ENCODE results near the gene RRBP1. TPM values are rescaled to one million over a fixed set of nuclear protein-coding genes. Genes with fewer than 3 reads are reported as not detected.
"Not testable (repeated sequence)": the region's sequence is repeated elsewhere in the genome, so short reads cannot be mapped to it uniquely, and the experiment has no call there.

Gene RRBP1
- total and polyA plus RNA-seq, 2 donors = 80.1 to 147 TPM

DNA sequence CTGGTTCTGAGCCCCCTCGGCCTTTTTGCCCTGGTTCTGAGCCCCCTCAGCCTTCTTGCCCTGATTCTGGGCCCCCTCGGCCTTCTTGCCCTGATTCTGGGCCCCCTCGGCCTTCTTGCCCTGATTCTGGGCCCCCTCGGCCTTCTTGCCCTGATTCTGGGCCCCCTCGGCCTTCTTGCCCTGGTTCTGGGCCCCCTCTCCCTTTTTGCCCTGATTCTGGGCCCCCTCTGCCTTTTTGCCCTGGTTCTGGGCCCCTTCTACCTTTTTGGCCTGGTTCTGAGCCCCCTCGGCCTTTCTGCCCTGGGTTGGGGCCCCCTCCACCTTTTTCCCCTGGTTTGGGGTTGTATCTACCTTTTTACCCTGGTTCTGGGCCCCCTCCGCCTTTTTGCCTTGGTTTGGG lies 22.7 kb downstream of the RRBP1 start:
- WGBS = 98% methylated on average over 7 of the region's 7 CpGs
- not testable (repeated sequence) for H3K27ac ChIP-seq (ENCODE audit: low read depth); H3K4me3 ChIP-seq (ENCODE audit: low read depth, low read length); H3K36me3 ChIP-seq (ENCODE audit: insufficient read depth); DNase-seq (ENCODE audit: extremely low spot score); H3K4me1 ChIP-seq (ENCODE audit: insufficient read depth)

DNA sequence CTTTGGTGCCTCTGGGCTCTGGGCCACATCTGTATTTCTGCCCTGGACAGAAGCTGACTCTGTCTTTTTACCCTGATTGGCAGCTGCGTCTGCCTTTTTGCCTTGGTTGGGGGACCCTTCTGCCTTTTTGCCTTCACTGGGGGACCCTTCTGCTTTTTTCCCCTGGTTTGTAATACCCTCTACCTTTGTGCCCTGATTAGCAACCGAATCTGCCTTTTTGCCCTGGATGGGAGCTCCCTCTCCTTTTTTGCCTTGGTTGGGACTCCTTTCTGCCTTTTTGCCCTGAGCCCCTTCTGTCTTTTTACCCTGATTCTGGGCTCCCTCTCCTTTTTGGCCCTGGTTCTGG lies 23.4 kb downstream of the RRBP1 start:
- Histone ChIP-seq H3K27ac (ENCODE audit: low read depth) (no peak overlapping the region), H3K36me3 (ENCODE audit: insufficient read depth) (no peaks in the 10 kb centered on the region), H3K4me3 (ENCODE audit: low read depth, low read length) (no peak overlapping the region), H3K4me1 (ENCODE audit: insufficient read depth) (no peaks in the 10 kb centered on the region)
- DNase-seq (ENCODE audit: extremely low spot score) = no peak
- 97% methylated on average over 2 of the region's 2 CpGs for WGBS

DNA sequence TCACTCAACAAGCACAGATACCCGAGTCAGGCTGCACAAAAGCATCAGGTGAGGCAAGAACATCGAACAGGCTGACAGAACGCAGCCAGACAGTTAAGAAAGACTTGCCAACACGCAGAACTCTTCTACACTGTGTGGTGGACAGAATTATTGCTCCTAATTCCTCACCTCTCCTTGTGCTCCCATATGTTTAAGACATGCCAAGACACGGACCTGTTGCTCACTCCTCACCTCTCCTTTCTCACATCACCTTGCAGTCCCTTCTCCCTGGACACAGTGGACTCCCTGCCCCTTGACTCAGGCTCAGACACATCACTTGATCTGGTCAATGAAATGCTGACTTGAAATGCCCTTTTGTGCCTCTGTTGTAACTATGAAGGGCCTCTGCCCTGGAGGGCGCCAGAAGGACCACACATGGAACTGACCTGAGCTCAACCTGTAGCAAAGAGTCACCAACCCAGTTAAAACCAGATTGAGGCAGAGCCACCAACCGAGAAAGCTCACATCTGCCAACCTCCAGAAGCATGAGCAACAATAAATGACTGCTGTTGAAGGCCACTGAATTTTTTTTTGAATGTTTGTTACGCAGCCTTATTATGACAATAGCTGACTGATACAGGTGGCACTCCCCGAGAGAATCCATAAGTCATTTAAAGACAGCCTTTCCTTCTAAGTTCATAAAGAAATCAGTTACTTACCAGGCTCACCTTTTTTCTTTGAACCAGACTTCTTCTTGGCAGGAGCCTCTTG lies 24.0 kb downstream of the RRBP1 start:
- DNase-seq (ENCODE audit: extremely low spot score) = no peak
- Histone ChIP-seq H3K27ac (ENCODE audit: low read depth) (no peak overlapping the region), H3K4me1 (ENCODE audit: insufficient read depth) (no peaks in the 10 kb centered on the region), H3K36me3 (ENCODE audit: insufficient read depth) (no peaks in the 10 kb centered on the region), H3K4me3 (ENCODE audit: low read depth, low read length) (no peak overlapping the region)
- WGBS = 87% methylated on average over 9 of the region's 9 CpGs

DNA sequence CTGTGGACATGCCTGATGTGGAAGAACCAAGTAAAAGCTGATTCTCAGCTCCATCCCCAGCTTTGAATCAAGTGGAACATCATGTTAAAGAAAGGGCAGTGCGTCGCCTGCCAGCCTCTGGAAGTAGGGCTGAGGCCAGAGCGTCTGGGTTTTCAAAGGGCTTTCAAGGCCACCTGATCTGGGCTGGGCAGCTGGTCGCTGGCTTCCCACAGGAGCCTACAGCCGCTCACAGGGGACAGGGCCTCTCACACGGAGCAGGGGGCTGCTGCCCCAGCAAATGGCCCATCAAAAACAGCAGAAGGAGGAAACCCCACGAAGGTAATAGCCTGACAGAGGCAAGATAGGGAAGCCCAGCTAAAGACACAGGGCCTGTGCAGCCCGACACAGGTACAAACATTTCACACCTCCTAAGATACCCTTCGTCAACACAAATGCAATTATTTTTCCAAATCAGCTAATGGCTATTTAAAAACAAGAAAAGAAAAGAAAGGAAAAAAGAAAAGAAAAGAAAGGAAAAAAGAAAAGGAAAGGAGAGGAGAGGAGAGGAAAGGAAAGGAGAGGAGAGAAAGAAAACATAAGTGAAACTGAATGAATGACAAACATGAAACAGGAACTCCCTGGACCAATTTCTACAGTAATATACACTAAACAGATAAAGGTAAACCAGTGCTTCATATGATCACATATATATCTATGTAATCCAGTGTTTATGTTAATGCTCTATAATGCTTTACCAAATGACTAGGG lies 24.8 kb downstream of the RRBP1 start:
- WGBS = 63% methylated on average over 9 of the region's 9 CpGs
- Histone ChIP-seq H3K4me1 (ENCODE audit: insufficient read depth) (no peaks in the 10 kb centered on the region), H3K36me3 (ENCODE audit: insufficient read depth) (no peaks in the 10 kb centered on the region), H3K4me3 (ENCODE audit: low read depth, low read length) (no peak overlapping the region), H3K27ac (ENCODE audit: low read depth) (peak overlapping the region; percentile 12)
- DNase-seq (ENCODE audit: extremely low spot score) = no peak

DNA sequence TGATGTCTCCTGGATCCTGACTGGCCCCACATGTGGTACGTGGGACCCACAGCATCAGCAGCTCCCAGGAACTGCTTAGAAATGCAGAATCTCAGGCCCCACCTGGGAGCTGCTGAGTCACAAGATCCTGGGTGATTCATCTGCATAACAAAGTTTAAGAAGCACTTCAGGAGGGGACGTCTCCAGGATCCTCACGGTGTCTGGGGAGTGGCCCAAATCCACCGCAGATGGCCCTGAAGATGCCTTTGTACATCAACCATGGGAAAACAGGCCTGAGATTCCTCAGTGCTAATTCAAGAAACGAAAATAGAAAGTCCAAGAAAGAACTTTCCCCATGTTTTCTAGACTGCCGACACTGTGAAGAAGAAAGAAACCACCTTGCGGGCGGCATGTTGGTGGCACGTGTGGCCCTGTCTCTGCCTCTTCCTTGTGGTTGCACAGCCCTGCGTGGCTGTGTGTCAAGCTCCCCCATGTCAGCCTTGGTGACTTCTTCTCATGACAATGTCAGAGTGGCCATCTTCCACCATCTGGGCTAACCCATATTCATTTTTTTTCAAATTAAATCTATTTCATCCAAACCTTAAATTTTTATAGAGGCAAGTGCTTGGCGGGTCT lies 26.1 kb downstream of the RRBP1 start:
- Histone ChIP-seq H3K4me3 (ENCODE audit: low read depth, low read length) (no peak overlapping the region), H3K4me1 (ENCODE audit: insufficient read depth) (no peaks in the 10 kb centered on the region), H3K27ac (ENCODE audit: low read depth) (no peak overlapping the region), H3K36me3 (ENCODE audit: insufficient read depth) (no peaks in the 10 kb centered on the region)
- 70% methylated on average over 11 of the region's 11 CpGs for WGBS
- no peak for DNase-seq (ENCODE audit: extremely low spot score)

DNA sequence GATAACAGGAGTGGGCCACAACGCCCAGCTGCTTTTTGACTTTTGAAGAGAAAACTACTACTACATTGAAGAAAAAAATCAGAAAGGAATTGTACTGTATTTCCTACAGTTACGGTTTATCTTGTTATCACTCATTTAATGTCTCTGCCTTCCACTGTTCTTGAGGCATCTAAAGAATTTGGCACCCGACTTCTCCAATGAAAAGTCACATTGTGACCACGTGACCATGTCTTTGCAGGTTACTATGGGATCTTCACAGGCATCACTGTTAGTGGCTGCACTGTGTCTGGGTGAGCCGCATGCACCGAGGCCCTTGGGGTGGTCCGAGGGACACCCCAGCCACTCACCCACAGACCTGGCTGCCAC lies 26.8 kb downstream of the RRBP1 start:
- H3K27ac ChIP-seq (ENCODE audit: low read depth) = no peak overlapping the region
- no peaks in the 10 kb centered on the region for H3K4me1 ChIP-seq (ENCODE audit: insufficient read depth)
- H3K36me3 ChIP-seq (ENCODE audit: insufficient read depth) = no peaks in the 10 kb centered on the region
- no peak for DNase-seq (ENCODE audit: extremely low spot score)
- WGBS = 56% methylated on average over 7 of the region's 7 CpGs
- no peak overlapping the region for H3K4me3 ChIP-seq (ENCODE audit: low read depth, low read length)

DNA sequence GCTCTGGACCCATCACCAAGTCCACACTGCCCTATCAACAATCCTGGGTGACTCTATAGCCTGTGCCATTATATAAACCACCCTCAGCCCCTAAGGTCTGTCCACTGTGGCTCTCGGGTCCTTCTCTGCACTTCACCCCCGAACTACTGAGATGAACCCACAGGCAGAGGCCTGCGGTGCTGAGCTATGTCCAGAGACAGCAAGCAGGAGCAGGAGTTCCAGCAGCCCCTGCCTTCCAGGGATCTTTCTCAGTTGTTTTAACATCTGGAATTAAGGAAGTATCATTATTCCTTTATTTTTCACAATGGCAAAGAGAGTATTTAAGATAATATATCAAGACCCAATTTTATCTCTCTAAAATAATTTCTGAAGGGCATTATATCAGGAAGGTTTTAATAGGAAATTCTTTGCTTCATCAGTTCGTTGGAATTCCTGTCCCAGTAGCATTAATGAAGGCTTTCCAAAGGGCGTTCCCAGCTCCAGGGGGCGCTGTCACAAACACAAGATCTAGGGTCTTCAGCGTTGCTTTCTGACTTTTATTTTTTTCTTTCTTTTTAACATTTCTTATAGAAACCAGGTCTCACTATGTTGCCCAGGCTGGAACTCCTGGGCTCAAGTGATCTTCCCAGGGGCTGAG lies 27.3 kb downstream of the RRBP1 start:
- Histone ChIP-seq H3K4me1 (ENCODE audit: insufficient read depth) (no peaks in the 10 kb centered on the region), H3K36me3 (ENCODE audit: insufficient read depth) (no peaks in the 10 kb centered on the region), H3K4me3 (ENCODE audit: low read depth, low read length) (no peak overlapping the region), H3K27ac (ENCODE audit: low read depth) (no peak overlapping the region)
- DNase-seq (ENCODE audit: extremely low spot score) = no peak
- WGBS = 50% methylated on average over 7 of the region's 7 CpGs

DNA sequence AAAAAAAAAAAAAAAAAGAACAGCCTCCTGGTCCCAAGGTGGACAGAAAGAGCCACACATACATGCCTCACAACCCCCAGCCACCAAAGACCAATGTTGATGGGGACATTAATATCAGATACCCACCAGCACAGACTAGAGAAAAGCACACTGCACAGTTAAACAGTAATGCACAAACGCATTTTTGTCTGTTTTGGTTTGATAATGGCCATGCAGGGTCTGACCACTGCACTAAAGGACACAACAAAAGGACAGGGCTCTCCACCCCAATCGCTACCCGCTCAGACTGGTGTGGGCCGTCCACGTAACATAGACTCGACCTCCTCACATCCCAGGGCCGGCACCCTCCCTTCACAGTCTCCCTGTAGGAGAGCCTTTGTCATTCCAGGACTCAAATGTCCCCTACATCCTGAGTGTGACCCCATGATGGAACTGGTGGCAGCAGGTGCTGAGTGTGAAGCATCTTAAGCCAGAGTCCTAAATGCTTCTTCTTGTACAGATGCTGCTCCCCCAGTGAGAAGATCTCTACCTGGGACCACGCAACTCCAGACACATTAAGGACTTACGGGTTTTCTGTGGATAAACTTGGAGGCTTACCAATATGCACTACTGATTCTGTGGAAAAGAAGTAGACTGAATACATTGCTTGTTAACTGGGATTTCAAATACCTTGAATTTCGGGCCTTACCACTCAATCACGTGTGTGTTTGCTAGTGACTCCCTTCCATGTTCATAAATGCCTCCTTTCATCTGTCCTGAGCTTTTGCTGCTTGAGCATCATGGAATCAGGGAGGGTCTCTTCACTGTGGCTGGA lies 28.0 kb downstream of the RRBP1 start:
- no peak overlapping the region for H3K27ac ChIP-seq (ENCODE audit: low read depth)
- H3K4me3 ChIP-seq (ENCODE audit: low read depth, low read length) = no peak overlapping the region
- no peaks in the 10 kb centered on the region for H3K36me3 ChIP-seq (ENCODE audit: insufficient read depth)
- no peaks in the 10 kb centered on the region for H3K4me1 ChIP-seq (ENCODE audit: insufficient read depth)
- DNase-seq (ENCODE audit: extremely low spot score) = no peak
- 87% methylated on average over 11 of the region's 11 CpGs for WGBS

DNA sequence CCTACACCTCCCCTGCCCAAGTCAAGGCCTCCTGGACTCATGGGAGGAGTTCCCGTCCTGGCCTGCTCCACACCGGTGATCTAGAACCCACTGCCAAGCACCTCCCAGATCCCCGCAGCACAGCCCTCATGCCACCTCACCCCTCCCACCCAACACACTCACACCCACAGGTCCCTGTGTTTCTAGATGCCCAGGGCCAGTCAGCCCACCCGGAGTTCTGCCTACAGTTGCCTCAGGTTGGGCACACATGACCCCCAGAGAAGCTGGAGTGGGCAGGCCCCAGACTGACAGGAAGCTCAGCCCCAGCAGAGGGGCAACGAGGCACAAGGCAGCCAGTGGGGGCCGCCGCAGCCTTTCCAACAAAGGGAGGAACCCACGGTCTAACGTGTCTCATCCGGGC lies 29.6 kb downstream of the RRBP1 start:
- 72% methylated on average over 10 of the region's 10 CpGs for WGBS
- H3K27ac ChIP-seq (ENCODE audit: low read depth) = peak overlapping the region; percentile 3

DNA sequence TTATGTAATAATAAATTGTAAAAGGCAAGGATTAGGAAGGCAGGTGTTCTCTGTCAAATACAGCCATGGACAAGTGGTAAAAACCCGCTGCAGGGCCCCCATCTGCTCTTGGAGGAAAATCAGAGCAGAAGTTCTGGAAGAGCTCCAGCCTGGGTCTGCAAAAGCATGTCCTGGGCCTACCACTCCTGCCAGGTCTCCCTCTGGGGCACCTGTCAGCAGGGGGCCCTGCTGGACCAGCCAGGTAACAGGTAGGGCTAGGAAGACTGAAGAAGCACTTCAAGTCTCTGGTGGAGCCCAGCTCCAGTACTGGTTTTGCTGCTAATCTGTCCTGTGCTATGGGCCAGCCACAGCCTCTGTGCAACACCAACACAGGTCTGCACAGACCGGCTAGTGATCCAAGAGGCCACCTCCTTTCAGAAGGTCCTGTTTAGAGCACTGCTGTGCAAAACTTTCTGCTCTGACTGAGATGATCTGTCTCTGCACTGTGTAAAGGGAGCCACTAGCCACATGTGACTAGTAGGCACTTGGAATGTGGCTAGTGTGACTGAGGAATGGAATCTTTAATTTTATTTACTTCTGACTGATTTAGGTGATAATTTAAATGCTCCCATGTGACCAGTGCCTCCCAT lies 30.2 kb downstream of the RRBP1 start:
- DNase-seq (ENCODE audit: extremely low spot score) = no peak
- Histone ChIP-seq H3K4me1 (ENCODE audit: insufficient read depth) (no peaks in the 10 kb centered on the region), H3K27ac (ENCODE audit: low read depth) (peak overlapping the region; percentile 3), H3K4me3 (ENCODE audit: low read depth, low read length) (no peak overlapping the region), H3K36me3 (ENCODE audit: insufficient read depth) (no peaks in the 10 kb centered on the region)
- 57% methylated on average over 2 of the region's 2 CpGs for WGBS

More for the DNA sequence above, 29.6 kb downstream of the RRBP1 start:
- Histone ChIP-seq H3K4me1 (ENCODE audit: insufficient read depth) (no peaks in the 10 kb centered on the region), H3K36me3 (ENCODE audit: insufficient read depth) (no peaks in the 10 kb centered on the region), H3K4me3 (ENCODE audit: low read depth, low read length) (no peak overlapping the region)
- no peak for DNase-seq (ENCODE audit: extremely low spot score)

DNA sequence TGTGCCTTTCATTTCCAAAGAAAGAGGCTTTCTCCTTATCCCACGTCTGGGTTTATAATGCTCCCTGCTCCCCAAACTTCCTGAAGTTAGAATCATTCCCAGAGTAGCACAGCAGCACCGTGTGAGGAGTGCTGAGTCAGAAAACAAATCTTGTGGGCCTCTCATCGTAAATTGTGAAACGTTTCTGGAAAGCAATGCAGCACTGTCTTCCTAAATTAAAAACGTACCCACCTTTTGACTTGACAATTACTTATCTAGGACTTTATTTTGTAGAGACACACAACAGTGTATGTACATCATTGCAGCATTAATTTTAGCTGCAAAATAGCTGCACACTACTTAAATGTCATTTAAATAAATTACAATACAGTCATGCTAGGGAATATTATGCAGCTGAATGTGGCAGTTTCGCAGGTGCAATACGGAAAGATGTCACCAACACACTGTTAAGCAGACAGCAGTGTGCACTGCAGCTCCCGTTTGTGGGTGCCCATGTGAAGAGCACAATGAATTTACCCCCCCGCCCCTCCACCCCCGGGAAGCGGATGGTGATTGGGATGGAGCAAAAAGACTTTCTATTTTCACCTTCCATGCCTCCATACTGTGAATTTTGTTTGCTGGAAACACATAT lies 30.8 kb downstream of the RRBP1 start:
- H3K27ac ChIP-seq (ENCODE audit: low read depth) = no peak overlapping the region
- WGBS = 35% methylated on average over 11 of the region's 11 CpGs
- no peak for DNase-seq (ENCODE audit: extremely low spot score)
- H3K36me3 ChIP-seq (ENCODE audit: insufficient read depth) = no peaks in the 10 kb centered on the region
- H3K4me1 ChIP-seq (ENCODE audit: insufficient read depth) = no peaks in the 10 kb centered on the region
- no peak overlapping the region for H3K4me3 ChIP-seq (ENCODE audit: low read depth, low read length)

DNA sequence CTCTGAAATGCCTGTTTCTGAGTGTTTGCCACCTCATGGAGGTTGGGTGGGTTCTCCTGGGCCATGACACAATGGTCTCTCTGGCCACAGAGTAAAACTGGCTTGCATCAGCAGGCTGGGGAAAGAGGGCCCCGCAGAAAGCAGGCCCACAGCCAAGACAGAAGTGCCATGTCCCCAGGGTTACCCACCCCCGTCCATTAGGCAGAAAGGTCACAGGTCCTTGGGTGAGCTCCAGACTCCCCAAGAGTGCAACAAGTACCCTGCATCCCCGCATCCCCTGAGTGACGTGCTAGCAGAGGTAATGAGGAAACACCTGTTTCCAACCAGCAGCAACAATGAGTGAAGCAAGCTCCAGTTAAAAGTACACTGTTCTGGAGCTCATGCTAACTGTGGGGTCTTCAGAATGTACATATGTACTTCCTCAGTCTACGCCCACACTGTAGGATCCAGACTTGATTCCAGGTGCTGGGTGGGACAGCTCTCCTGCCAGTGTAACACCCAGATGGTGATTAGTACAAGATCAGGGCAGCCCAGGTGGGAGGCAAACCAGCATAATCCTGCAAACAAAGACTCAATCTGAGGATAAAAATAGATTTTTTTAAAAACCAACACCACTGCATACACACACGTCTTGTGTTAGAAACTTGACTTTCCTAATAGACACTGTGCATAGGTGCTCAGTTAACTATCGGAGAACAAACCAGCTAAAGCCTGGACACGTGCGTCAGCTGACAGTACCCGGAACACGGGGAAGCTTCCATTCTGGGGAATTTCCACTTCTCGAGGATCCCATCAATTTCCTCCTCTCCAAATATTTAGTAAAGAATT lies 31.5 kb downstream of the RRBP1 start:
- no peak for DNase-seq (ENCODE audit: extremely low spot score)
- WGBS = 53% methylated on average over 12 of the region's 12 CpGs
- Histone ChIP-seq H3K36me3 (ENCODE audit: insufficient read depth) (no peaks in the 10 kb centered on the region), H3K4me1 (ENCODE audit: insufficient read depth) (no peaks in the 10 kb centered on the region), H3K27ac (ENCODE audit: low read depth) (no peak overlapping the region), H3K4me3 (ENCODE audit: low read depth, low read length) (no peak overlapping the region)
